ENCODE measurements around the gene VENTX. TPM values are rescaled to one million over a fixed set of nuclear protein-coding genes. Genes with fewer than 3 reads are reported as not detected.
A peak's percentile ranks its signal among the peaks of the same experiment; 100 is the strongest.

Gene VENTX
- total and polyA plus RNA-seq, 2 experiments from 2014 or later, result not detected

DNA sequence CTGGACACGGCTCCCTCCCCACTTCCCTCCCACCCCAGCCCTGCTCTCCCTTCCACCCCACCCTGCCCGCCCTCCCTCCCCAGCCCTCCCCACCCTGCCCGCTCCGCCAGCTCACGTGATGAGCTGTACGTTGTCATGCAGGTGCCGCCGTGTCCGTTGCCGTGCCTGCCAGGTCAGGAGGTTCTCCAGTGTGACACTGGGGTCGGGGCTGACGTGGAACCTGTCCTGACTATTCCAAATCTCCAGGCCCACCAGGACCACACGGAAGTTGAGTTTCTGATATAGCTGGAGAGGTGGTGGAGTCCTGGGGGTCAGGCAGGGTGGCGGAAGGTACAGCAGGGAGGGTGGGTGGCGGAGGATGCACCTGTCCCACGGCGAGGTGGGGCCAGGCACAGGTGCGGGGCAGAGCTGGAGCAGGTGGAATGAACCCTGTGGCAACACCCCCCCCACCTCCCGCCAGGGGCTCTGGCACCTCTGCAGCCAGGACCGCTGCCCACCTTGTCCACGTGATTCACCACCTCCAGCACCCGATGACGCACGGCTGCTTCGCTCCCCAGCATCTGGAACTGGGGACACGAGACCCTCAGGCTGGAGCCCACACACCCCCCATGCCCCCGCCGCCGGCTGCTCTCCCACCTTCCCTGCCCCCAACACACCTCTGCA, 34.8 kb downstream of the VENTX start:
- Histone ChIP-seq H3K9me3 (ENCODE audit: low read depth) (no peaks in the 10 kb centered on the region), H3K4me1 (ENCODE audit: low read depth) (peaks cover 24% of the 10 kb centered on the region), H3K4me3 (no peak overlapping the region), H3K27me3 (peaks cover 9% of the 10 kb centered on the region), H3K36me3 (no peaks in the 10 kb centered on the region), H3K27ac (no peak overlapping the region)
- no peak for DNase-seq (ENCODE audit: low read depth in 1 of 2, low spot score in 1 of 2)
- TF ChIP-seq, protein P1, sequence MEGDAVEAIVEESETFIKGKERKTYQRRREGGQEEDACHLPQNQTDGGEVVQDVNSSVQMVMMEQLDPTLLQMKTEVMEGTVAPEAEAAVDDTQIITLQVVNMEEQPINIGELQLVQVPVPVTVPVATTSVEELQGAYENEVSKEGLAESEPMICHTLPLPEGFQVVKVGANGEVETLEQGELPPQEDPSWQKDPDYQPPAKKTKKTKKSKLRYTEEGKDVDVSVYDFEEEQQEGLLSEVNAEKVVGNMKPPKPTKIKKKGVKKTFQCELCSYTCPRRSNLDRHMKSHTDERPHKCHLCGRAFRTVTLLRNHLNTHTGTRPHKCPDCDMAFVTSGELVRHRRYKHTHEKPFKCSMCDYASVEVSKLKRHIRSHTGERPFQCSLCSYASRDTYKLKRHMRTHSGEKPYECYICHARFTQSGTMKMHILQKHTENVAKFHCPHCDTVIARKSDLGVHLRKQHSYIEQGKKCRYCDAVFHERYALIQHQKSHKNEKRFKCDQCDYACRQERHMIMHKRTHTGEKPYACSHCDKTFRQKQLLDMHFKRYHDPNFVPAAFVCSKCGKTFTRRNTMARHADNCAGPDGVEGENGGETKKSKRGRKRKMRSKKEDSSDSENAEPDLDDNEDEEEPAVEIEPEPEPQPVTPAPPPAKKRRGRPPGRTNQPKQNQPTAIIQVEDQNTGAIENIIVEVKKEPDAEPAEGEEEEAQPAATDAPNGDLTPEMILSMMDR (IDR thresholded peaks at IDR 0.05; ENCODE audit: low read depth, low read length), result no peak

GRCh38 chr10:133272964-133273420, 35.3 kb downstream of the VENTX start:
- TF ChIP-seq, protein P1 (IDR thresholded peaks at IDR 0.05; ENCODE audit: low read depth, low read length), result no peak
- peaks cover 24% of the 10 kb centered on the region for H3K4me1 ChIP-seq (ENCODE audit: low read depth)
- DNase-seq (ENCODE audit: low read depth in 1 of 2, low spot score in 1 of 2), result no peak
- peaks cover 9% of the 10 kb centered on the region for H3K27me3 ChIP-seq
- no peaks in the 10 kb centered on the region for H3K36me3 ChIP-seq
- H3K27ac ChIP-seq, result no peak overlapping the region
- H3K4me3 ChIP-seq, result no peak overlapping the region
- H3K9me3 ChIP-seq (ENCODE audit: low read depth), result no peaks in the 10 kb centered on the region

DNA sequence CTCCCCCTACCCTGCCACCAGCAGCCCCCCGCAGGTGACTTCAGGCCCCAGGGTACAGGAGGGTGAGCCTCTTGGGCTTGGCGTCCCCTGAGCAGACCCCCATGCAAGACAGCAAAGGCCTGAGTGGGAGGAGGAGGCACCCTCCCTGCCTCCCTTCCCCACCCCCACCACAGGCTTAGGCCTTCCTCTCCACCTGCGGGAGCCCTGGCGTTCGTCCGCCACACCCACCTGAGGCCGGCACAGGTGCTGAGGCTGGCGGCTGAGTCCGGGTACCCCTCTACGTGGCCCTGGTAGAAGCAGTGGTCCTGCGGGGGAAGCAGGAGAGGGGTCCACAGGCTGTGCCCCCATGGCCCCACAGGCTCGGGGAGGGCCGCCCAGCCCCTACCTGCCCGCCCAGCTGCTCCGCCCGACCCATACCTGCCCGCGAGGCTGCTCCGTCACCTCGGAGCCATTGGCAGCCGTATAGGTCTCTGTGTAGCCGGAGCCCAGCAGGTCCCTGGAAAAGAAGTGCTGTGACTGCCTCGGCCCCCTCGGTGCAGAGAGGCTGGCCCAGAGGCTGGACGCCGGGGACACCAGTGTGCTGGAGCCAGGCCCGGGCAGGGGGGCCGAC, 36.0 kb downstream of the VENTX start:
- Histone ChIP-seq H3K9me3 (ENCODE audit: low read depth) (no peaks in the 10 kb centered on the region), H3K27me3 (peaks cover 9% of the 10 kb centered on the region), H3K36me3 (no peaks in the 10 kb centered on the region), H3K4me3 (no peak overlapping the region), H3K4me1 (ENCODE audit: low read depth) (peaks cover 31% of the 10 kb centered on the region), H3K27ac (no peak overlapping the region)
- TF ChIP-seq, protein P1 (IDR thresholded peaks at IDR 0.05; ENCODE audit: low read depth, low read length), result no peak
- DNase-seq (ENCODE audit: low read depth in 1 of 2, low spot score in 1 of 2), result no peak

DNA sequence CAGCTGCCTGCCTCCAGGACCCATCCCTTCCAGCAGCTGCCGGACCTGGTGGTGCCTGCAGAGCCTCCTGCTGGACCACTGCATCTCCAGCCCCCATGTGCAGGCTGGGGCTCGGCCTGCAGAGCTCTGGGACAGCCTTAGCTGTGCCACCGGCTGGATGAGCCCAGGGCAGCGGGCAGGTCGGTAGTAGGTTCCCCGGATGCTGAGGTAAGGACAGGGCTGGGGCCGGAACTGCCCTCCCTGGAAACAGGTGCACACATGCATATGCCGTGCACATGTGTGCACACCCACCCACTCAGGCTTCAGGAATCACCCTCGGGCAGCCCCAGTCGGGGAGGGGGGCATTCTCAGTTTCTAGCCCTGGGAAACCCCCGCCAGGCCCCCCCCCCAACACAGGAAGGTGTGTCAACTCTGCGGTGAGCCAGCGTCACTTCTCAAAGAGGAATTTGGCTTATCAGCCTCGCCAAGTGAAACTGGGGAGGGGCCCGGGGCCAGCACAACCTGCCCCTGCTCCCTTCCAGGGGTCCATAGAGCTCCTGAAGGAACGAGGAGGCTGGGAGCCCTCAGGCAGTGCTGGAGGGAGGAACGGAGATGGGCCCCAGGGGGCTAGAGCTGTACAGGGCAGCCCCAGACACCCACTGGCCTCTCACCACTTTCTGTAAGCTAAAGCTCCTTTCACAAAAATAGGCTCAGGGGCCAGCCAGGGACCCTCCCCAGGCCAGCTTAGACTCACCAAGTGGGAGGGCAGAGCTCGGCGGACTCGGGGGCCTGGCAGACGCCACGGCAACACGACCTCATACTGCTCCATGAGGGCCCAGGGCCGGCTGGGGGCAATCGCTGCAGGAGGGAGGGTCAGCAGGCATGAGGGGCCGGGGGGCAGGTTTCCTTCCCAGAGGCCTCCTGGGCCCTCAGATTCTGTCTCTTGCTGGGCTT, 37.4 kb downstream of the VENTX start:
- no peaks in the 10 kb centered on the region for H3K9me3 ChIP-seq (ENCODE audit: low read depth)
- no peaks in the 10 kb centered on the region for H3K36me3 ChIP-seq
- TF ChIP-seq, protein P1 (IDR thresholded peaks at IDR 0.05; ENCODE audit: low read depth, low read length), result no peak
- peak in 1 of 2 donors; percentile 44 for DNase-seq (ENCODE audit: low read depth in 1 of 2, low spot score in 1 of 2)
- H3K4me1 ChIP-seq (ENCODE audit: low read depth), result peaks cover 35% of the 10 kb centered on the region
- H3K27me3 ChIP-seq, result peaks cover 9% of the 10 kb centered on the region
- H3K4me3 ChIP-seq, result no peak overlapping the region
- no peak overlapping the region for H3K27ac ChIP-seq

DNA sequence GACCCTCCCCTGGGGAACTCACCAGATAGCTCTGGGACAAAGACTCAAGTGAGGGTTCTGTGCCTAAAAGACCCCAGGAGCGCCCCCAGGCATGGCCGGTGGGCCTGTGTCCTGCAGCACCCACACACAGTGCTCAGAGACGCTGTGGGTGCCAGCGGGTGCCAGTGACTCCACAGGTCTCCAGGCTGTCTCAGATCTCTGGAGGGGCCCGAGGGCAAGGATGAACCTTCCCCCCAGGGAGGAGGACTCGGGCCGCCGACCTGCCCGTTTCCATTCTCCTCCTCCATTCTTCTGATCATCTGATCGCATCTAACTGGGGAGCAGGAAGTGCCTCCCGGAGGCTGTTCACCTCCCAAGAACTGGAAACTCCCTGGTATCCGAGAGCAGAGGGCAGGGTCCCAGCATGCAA, 38.0 kb downstream of the VENTX start:
- H3K9me3 ChIP-seq (ENCODE audit: low read depth), result no peaks in the 10 kb centered on the region
- TF ChIP-seq, protein P1 (IDR thresholded peaks at IDR 0.05; ENCODE audit: low read depth, low read length), result no peak
- no peak overlapping the region for H3K27ac ChIP-seq
- peaks cover 35% of the 10 kb centered on the region for H3K4me1 ChIP-seq (ENCODE audit: low read depth)
- no peaks in the 10 kb centered on the region for H3K36me3 ChIP-seq
- H3K27me3 ChIP-seq, result peaks cover 9% of the 10 kb centered on the region
- DNase-seq (ENCODE audit: low read depth in 1 of 2, low spot score in 1 of 2), result no peak
- no peak overlapping the region for H3K4me3 ChIP-seq

All from cardiac muscle cell (in vitro differentiated cells and primary cell).